MM.1S (cell line): ENCODE data around the gene SLC31A2.

Source experiments
- DNase-seq: peaks from one replicate; pipeline ENCODE4 v3.0.0-alpha.2; 2015
- H2AFZ ChIP-seq: fragments of 300-600 bp; sonication (generic); 2 replicates; pipeline ENCODE4 v1.6.0; 2016; ENCODE audit warnings: antibody characterized with exemption, low read length
- H3F3A ChIP-seq: fragments of 300-600 bp; sonication (generic); 2 replicates; pipeline ENCODE4 v1.6.1; 2016; ENCODE audit warnings: mild to moderate bottlenecking, antibody characterized with exemption, low read length, moderate library complexity, mixed read lengths; ENCODE audit not compliant: insufficient read depth
- H3K27ac ChIP-seq: fragments of 300-600 bp; sonication (generic); 2 replicates; pipeline ENCODE4 v1.5.1; 2016; ENCODE audit warnings: mild to moderate bottlenecking, low read length
- H3K27me3 ChIP-seq: fragments of 300-600 bp; sonication (generic); replicated peaks from 2 replicates; pipeline ENCODE4 v1.6.0; 2016; ENCODE audit warnings: low read length; ENCODE audit not compliant: insufficient read depth
- H3K36me3 ChIP-seq: fragments of 300-600 bp; sonication (generic); replicated peaks from 2 replicates; pipeline ENCODE4 v1.6.1; 2016; ENCODE audit warnings: mild to moderate bottlenecking, low read length, mixed read lengths; ENCODE audit not compliant: insufficient read depth
- H3K4me1 ChIP-seq: fragments of 300-600 bp; sonication (generic); 2 replicates; pipeline ENCODE4 v1.6.1; 2016; ENCODE audit warnings: low read length, mixed read lengths
- H3K4me2 ChIP-seq: fragments of 300-600 bp; sonication (generic); 2 replicates; pipeline ENCODE4 v1.6.0; 2016; ENCODE audit warnings: low read depth, low read length
- H3K4me3 ChIP-seq: fragments of 300-600 bp; sonication (generic); 2 replicates; pipeline ENCODE4 v1.5.1; 2016; ENCODE audit warnings: low read length, mixed read lengths
- H3K79me2 ChIP-seq: fragments of 300-600 bp; sonication (generic); 2 replicates; pipeline ENCODE4 v1.6.1; 2016; ENCODE audit warnings: mixed run types, low read length, mixed read lengths
- H3K9ac ChIP-seq: fragments of 300-600 bp; sonication (generic); 2 replicates; pipeline ENCODE4 v1.6.1; 2016; ENCODE audit warnings: low read length, mixed read lengths
- H3K9me2 ChIP-seq: fragments of 300-600 bp; sonication (generic); replicated peaks from 2 replicates; pipeline ENCODE4 v1.6.1; 2016; ENCODE audit warnings: mild to moderate bottlenecking, low read length, mixed read lengths; ENCODE audit not compliant: insufficient read depth
- H3K9me3 ChIP-seq: fragments of 300-600 bp; sonication (generic); replicated peaks from 2 replicates; pipeline ENCODE4 v1.6.1; 2016; ENCODE audit warnings: mild to moderate bottlenecking, low read length, mixed read lengths; ENCODE audit not compliant: insufficient read depth
- H4K20me1 ChIP-seq: fragments of 300-600 bp; sonication (generic); 2 replicates; pipeline ENCODE4 v1.6.1; 2016; ENCODE audit warnings: mild to moderate bottlenecking, low read length, moderate library complexity, mixed read lengths; ENCODE audit not compliant: insufficient read depth
- EZH2 ChIP-seq: fragments of 300-600 bp; sonication (generic); optimal IDR thresholded peaks from 2 replicates; pipeline ENCODE3; 2017; ENCODE audit warnings: low read depth, mild to moderate bottlenecking, antibody characterized with exemption, low read length, mixed read lengths
- EZH2phosphoT487 ChIP-seq: fragments of 300-600 bp; sonication (generic); IDR thresholded peaks from 2 replicates; pipeline ENCODE4 v1.6.1; 2018; ENCODE audit warnings: antibody characterized with exemption, low read length
- TF ChIP-seq, protein P1 (sequence below): fragments of 300-600 bp; sonication (generic); IDR thresholded peaks from 2 replicates; pipeline ENCODE4 v1.5.1; 2016; ENCODE audit warnings: antibody characterized with exemption, low read length, mixed read lengths

Gene SLC31A2

DNA sequence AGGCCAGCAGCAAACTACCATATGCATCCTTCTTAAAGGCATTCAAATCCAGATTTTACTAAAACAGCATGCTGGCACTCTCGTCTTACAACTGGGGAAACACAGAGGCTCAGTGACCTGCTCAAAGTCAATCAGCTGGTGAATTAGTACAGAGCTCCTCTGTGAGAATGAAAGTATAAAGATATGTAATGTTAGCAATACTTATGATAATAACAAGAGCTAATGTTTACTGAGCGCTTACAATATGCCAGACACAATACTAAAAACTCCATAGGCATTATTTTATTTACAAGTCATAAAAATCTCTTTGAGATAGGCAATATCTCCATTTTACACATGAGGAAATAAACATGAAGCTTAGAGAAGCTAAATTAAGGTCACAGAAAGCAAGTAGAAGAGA, 41.6 kb downstream of the SLC31A2 start:
- no peaks in the 10 kb centered on the region for H4K20me1 ChIP-seq
- no peaks in the 10 kb centered on the region for H3K9me3 ChIP-seq
- no peaks in the 10 kb centered on the region for H3K79me2 ChIP-seq
- H2AFZ ChIP-seq: no peak overlapping the region
- no peak overlapping the region for H3K4me2 ChIP-seq
- no peaks in the 10 kb centered on the region for H3K27me3 ChIP-seq
- no peak overlapping the region for H3K27ac ChIP-seq
- peaks cover 3% of the 10 kb centered on the region; the same call in 1 of the 2 replicates for H3K36me3 ChIP-seq
- TF ChIP-seq EZH2: no peak
- TF ChIP-seq, protein P1, sequence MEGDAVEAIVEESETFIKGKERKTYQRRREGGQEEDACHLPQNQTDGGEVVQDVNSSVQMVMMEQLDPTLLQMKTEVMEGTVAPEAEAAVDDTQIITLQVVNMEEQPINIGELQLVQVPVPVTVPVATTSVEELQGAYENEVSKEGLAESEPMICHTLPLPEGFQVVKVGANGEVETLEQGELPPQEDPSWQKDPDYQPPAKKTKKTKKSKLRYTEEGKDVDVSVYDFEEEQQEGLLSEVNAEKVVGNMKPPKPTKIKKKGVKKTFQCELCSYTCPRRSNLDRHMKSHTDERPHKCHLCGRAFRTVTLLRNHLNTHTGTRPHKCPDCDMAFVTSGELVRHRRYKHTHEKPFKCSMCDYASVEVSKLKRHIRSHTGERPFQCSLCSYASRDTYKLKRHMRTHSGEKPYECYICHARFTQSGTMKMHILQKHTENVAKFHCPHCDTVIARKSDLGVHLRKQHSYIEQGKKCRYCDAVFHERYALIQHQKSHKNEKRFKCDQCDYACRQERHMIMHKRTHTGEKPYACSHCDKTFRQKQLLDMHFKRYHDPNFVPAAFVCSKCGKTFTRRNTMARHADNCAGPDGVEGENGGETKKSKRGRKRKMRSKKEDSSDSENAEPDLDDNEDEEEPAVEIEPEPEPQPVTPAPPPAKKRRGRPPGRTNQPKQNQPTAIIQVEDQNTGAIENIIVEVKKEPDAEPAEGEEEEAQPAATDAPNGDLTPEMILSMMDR: no peak
- no peak for TF ChIP-seq EZH2phosphoT487
- H3F3A ChIP-seq: no peaks in the 10 kb centered on the region
- no peak for DNase-seq
- H3K4me3 ChIP-seq: no peak overlapping the region
- no peaks in the 10 kb centered on the region for H3K9me2 ChIP-seq
- no peaks in the 10 kb centered on the region for H3K4me1 ChIP-seq
- H3K9ac ChIP-seq: no peak overlapping the region

DNA sequence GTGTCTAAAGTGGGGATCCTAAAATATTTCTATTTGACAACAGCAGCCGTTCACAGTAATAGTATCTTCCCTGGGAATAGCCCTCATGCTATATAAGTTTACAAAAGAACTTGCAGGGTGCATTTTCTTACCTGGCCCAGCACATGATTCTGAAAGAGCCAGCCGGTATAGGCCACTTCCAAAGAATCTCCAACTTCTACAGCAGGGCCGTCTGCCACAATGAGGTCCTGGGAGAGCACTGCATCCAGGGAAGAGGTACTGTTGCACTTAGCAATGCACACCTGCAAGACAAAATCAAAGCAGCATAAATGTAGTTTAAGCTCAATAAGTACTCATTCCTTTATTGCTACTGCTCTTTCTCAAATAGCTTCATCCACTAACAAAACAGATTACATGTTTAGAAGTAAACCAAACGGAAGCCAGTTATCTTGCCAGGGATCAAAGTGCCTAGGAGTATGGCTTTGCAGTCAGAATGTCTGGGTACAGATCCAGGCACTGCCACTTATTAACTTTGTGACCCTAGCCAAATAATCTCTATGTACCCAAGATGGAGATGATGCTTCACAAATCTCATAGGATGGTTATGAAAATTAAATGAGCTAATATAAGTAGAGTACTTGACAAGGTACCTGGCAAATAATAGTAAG, 49.0 kb downstream of the SLC31A2 start:
- H3K4me1 ChIP-seq: no peaks in the 10 kb centered on the region
- no peaks in the 10 kb centered on the region for H3F3A ChIP-seq
- no peak overlapping the region for H3K27ac ChIP-seq
- no peaks in the 10 kb centered on the region for H3K9me2 ChIP-seq
- peaks cover 4% of the 10 kb centered on the region; the same call in 1 of the 2 replicates for H3K36me3 ChIP-seq
- no peak overlapping the region for H3K4me2 ChIP-seq
- no peak overlapping the region for H2AFZ ChIP-seq
- no peak overlapping the region for H3K9ac ChIP-seq
- H3K9me3 ChIP-seq: no peaks in the 10 kb centered on the region
- TF ChIP-seq EZH2 (no peak), EZH2phosphoT487 (no peak)
- TF ChIP-seq, protein P1: no peak
- H3K4me3 ChIP-seq: no peak overlapping the region
- no peaks in the 10 kb centered on the region for H3K79me2 ChIP-seq
- no peak for DNase-seq
- H4K20me1 ChIP-seq: no peaks in the 10 kb centered on the region
- no peaks in the 10 kb centered on the region for H3K27me3 ChIP-seq

DNA sequence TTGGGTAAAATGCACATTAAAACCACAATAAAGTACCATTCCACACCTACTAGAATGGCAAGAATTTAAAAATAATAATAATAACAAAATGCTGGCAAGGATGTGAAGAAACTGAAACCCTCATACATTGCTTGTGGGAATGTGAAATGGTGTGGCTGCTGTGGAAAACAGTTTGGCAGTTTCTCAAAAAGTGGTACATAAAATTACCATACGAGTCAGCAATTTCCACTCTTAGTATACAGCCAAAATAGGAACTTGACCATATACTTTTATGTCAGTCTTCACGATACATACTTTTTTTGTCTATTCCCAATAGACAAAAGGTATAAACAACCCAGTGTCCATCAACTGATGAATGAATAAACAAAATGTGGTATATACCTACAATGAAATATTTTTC, 54.6 kb downstream of the SLC31A2 start:
- Histone ChIP-seq H3K9me3 (no peaks in the 10 kb centered on the region), H3K27me3 (no peaks in the 10 kb centered on the region), H3K4me3 (no peak overlapping the region), H2AFZ (no peak overlapping the region), H3K79me2 (no peaks in the 10 kb centered on the region), H3K27ac (no peak overlapping the region), H3K36me3 (no peaks in the 10 kb centered on the region), H4K20me1 (no peaks in the 10 kb centered on the region), H3K9ac (no peak overlapping the region), H3K4me2 (no peak overlapping the region), H3K4me1 (no peaks in the 10 kb centered on the region), H3K9me2 (no peaks in the 10 kb centered on the region), H3F3A (no peaks in the 10 kb centered on the region)
- no peak for TF ChIP-seq EZH2phosphoT487
- TF ChIP-seq, protein P1: no peak
- no peak for TF ChIP-seq EZH2
- no peak for DNase-seq
